HG02840 (cell line): ENCODE results near the gene PACS1.

Source experiments
- ATAC-seq: cut with Tn5 transposase; IDR thresholded peaks from one replicate; pipeline ENCODE4 v1.9.1; 2021; ENCODE audit warnings: mild to moderate bottlenecking, moderate library complexity, moderate number of reproducible peaks; ENCODE audit not compliant: unreplicated experiment, low FRiP score

The PACS1 gene

GRCh38 chr11:66131937-66132632 lies 62.0 kb downstream of the PACS1 start:
- no peak for ATAC-seq

- no peak for ATAC-seq
Observed at GRCh38 chr11:66133216-66133775, 63.2 kb downstream of the PACS1 start.

- no peak for ATAC-seq
Observed at GRCh38 chr11:66136752-66137123, 66.7 kb downstream of the PACS1 start.

DNA sequence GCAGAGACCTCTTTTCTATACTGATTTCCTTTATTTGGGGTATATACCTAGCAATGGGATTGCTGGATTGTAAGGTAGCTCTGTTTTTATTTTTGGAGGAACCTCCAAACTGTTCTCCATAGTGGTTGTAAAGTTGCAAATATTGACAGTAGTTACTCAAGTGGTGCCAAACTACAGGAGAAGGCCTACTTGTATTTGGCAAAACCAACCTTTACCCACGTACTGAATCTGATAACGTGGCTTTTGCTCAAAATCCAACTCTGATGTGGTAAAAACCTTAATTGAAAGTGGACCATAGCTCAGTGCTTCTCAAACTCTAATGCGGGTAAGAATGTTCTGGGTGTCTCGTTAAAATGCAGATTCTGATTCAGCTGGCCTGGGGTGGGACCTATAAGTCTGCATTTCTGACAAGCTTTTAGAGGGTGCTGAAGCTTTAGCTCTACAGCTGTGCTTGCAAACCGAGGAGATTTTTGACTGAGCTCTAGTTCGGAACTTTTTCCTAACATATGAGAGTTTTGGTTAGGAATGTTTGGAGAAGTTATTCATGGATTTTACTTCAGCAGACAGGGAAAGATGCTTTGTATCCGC lies 69.8 kb downstream of the PACS1 start:
- no peak for ATAC-seq

DNA sequence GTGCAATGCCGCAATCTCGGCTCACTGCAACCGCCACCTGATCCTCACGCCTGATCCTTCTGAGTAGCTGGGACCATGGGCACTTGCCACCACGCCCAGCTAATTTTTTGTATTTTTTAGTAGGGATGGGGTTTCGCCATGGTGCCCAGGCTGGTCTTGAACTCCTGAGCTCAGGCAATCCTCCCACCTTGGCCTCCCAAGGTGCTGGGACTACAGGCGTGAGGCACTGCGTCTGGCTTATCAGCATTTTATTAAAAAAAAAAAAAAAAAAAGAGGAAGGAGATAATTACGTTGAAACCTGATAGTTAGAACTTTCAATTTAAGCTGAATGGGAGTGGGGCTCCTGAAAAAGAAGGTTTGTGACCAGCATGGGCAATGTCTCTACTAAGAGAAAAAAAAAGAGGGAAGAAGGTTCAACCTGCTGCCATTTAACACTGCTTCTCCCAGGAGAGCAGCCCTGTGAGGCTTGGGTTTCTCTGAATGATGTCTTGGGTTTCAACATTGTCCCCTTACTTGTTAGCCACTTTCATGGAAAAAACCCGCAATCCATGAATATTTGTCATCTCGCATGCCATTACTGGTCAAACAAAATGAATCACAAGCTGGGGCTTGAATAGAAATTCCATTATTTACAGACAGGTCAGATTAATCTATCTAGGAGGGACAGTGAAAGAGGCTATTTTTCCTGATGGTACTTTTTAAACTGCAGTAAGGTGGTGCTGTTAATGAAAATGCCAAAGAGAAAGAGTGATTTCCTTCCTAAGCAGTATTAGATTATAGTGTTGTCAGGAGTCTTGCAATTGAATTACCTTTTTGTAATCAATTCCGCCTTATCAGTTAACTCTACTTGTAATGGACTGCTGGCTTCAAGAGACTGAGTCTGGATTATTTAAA lies 72.5 kb downstream of the PACS1 start:
- ATAC-seq, result no peak

DNA sequence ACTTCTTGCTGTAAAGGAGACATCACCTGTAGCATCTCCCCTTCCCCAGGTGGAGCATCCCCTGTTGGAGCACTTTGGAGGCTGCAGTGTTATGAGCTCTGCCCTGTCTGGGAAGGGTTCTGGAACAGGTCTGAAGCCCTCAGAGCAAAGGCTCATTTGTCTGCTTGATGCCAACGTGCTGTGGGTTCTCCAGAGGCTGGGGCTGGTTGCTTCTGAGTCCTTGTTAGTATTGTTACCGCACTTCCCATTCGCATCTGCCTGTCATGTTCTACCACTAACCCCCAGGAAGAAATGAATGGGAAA lies 73.1 kb downstream of the PACS1 start:
- ATAC-seq, result no peak

DNA sequence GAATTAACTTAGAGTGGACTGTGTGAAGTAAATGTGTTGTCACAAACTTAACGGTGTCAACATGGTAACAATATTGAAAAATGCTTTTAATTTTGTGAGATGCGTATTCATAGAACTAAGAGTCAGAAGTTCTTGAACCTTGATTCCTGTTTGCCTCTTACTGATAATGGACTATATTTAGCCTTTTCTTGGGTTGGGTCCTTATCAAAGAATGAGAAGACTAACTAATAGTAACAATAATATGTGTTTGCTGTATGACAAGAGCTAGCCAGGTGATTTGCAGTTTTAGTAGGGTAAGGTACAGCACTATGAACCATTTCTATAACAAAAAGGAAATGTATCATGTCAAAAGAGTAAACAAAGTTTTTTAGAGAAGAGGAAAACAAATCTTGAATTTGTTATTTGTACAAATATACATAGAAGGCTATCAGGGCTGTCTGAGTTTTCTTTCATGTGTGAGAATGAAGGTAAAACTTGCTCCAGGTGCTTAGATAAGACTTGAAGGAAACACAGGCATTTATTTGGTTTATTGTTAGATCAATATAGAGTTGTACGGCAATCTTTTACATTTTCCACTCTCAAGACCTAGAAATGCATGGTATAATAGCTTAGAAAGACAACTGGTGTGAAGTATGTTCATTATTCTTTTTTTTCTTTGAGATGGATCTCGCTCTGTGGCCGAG lies 74.1 kb downstream of the PACS1 start:
- ATAC-seq, result no peak

- no peak for ATAC-seq
Observed at GRCh38 chr11:66146074-66146473, 76.0 kb downstream of the PACS1 start.

- ATAC-seq, result no peak
Observed at GRCh38 chr11:66146940-66147339, 76.9 kb downstream of the PACS1 start.

- no peak for ATAC-seq
Observed at GRCh38 chr11:66150140-66150539, 80.1 kb downstream of the PACS1 start.

GRCh38 chr11:66150725-66151124 lies 80.7 kb downstream of the PACS1 start:
- ATAC-seq, result no peak

- ATAC-seq, result no peak
Observed at GRCh38 chr11:66151273-66151672, 81.2 kb downstream of the PACS1 start.

- no peak for ATAC-seq
Observed at GRCh38 chr11:66154109-66154508, 84.0 kb downstream of the PACS1 start.

- no peak for ATAC-seq
Observed at GRCh38 chr11:66155387-66156073, 85.5 kb downstream of the PACS1 start.

GRCh38 chr11:66157182-66157864 lies 87.3 kb downstream of the PACS1 start:
- no peak for ATAC-seq

- no peak for ATAC-seq
Observed at GRCh38 chr11:66158156-66158555, 88.1 kb downstream of the PACS1 start.

DNA sequence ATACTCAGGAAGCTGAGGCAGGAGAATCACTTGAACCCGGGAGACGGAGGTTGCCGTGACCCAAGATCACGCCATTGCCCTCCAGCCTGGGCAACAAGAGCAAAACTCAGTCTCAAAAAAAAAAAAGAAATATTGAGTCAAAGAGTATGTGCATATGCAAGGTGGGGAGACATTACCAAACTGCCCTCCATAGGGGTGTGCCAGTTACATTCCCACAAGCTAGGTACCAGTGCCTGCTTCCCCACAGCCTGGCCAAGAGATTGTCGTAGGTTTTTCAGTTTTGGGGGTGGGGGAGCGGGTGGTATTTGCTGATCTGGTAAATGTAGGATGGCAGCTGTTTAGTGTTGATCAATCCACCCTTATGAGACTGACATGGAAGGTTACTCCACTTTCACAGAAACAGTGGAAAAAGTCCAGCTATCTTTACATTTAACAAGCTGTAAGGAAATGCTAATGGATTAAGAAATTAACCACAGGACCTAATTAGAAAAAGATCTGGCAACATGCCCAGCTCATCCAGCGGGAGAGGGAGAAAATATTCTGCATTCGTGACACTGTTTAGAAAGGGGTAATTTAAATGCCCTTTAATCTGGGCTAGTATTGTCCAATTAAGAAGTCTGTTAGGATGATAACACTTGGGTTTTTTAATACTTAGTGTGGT lies 89.4 kb downstream of the PACS1 start:
- ATAC-seq, result no peak

- ATAC-seq, result no peak
Observed at GRCh38 chr11:66160709-66161108, 90.6 kb downstream of the PACS1 start.

- ATAC-seq, result no peak
Observed at GRCh38 chr11:66168289-66168688, 98.2 kb downstream of the PACS1 start.
